Prostate gland (tissue), 2 donors: ENCODE data around the gene NPDC1. TPM values are rescaled to one million over a fixed set of nuclear protein-coding genes. Genes with fewer than 3 reads are reported as not detected.

ENCODE experiments used
- DNase-seq: peaks from one replicate; pipeline ENCODE4 v3.0.0-alpha.2; 2019; ENCODE audit warnings: low spot score
- H3K27ac ChIP-seq, 2 donors: fragments of 200-600 bp; sonication (generic); 2 replicates each; pipeline ENCODE4 v1.5.1; 2017 to 2019
- H3K27me3 ChIP-seq: fragments of 200-600 bp; sonication (generic); replicated peaks from 2 replicates; pipeline ENCODE4 v1.5.1; 2019; ENCODE audit not compliant: insufficient read depth
- H3K36me3 ChIP-seq, 2 donors: fragments of 200-600 bp; sonication (generic); 1 replicate in 1 of 2; 2 replicates in 1 of 2; pipeline versions ENCODE4 v1.5.1 to v1.8.1; 2017 to 2019
- H3K4me1 ChIP-seq: fragments of 200-600 bp; sonication (generic); replicated peaks from 2 replicates; pipeline ENCODE4 v1.5.1; 2019
- H3K4me3 ChIP-seq, 2 donors: fragments of 200-600 bp; sonication (generic); 2 replicates each; pipeline ENCODE4 v1.5.1; 2017 to 2019
- H3K9me3 ChIP-seq: fragments of 200-600 bp; sonication (generic); 2 replicates; pipeline ENCODE4 v1.5.1; 2017
- POLR2A ChIP-seq: fragments of 450-650 bp; IDR thresholded peaks from one replicate; pipeline ENCODE4 v1.6.1; 2016; ENCODE audit warnings: antibody characterized with exemption, mild to moderate bottlenecking
- POLR2AphosphoS5 ChIP-seq: sonication (generic); formaldehyde crosslinking; IDR thresholded peaks from one replicate; pipeline ENCODE4 v1.6.1; 2017; ENCODE audit warnings: antibody characterized with exemption
- WGBS: methylation state at CpG from one replicate; pipeline ENCODE4 v1.1.5; 2018; 5-methylcytosine and 5-hydroxymethylcytosine counted together
- intact Hi-C: fragments of 100-400 bp; cut with DNase I; formaldehyde crosslinking; loops from one replicate; pipeline ENCODE4 v1.14.2; 2022
- total RNA-seq, 2 donors: library from RNA; depleted of rRNA; stranded (reverse); fragments of >200 nt; gene quantifications; one replicate each; pipeline ENCODE4 v1.1.0, GENCODE V29; 2016
- TF ChIP-seq, protein P1 (sequence below), 4 experiments: fragments of 200-600 bp in 2 of 4; fragments of 450-650 bp in 2 of 4; sonication (generic) in 2 of 4; IDR thresholded peaks; 1 replicate in 3 of 4; 2 replicates in 1 of 4; pipeline ENCODE4 v1.5.1; 2016 to 2019; ENCODE audit warnings: antibody characterized with exemption in 4 of 4, mild to moderate bottlenecking in 2 of 4, moderate library complexity in 2 of 4

Gene NPDC1, protein sequence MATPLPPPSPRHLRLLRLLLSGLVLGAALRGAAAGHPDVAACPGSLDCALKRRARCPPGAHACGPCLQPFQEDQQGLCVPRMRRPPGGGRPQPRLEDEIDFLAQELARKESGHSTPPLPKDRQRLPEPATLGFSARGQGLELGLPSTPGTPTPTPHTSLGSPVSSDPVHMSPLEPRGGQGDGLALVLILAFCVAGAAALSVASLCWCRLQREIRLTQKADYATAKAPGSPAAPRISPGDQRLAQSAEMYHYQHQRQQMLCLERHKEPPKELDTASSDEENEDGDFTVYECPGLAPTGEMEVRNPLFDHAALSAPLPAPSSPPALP
- total RNA-seq: 100 to 1,000 TPM; 384 to 427 TPM

DNA sequence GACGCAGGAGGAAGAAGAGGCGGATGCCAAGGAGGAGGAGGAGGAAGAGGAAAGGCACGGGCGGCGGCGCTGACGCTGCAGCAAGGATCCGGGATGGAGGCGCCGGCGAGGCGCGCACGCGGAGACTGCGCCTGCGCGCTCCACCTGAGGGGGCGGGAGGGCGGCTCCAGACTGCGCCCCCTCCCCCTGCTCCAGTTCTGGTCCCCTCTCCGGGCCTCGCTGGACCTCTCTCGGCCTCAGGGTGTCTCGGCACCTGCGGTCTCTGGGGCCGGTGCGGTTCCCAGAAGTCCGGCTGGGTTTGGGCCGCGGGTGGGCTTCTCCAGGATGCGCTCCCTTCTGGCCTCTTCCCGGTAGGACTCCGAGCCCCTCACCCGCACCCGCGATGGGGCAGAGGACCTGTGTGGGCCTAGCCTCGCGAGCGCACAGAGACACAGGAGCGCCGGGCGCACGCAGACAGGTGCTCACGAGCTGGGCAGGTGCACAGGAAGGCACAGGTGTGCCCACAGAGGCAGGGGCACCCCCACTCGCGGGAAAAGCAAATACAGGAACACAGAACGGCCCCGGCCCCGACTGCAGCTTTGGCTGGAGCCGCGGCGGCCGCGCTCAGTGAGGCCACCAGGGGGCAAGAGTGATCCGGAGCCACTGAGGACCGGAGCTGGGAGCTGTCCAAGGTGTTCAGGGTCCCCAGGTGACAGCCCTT, at the start of gene NPDC1:
Gene NPDC1, minus strand, starts transcription at position 90 of the 700 bp plus-strand sequence. CDS start 188 bp downstream, outside the sequence.
- H3K27ac ChIP-seq: peak within 1 kb of the TSS; percentile 85 to 87
- intact Hi-C loops: no loop called here
- peak; percentile 84 for DNase-seq
- H3K36me3 ChIP-seq: no peaks in the 10 kb centered on the region
- peak within 1 kb of the TSS; percentile 53 to 58 for H3K4me3 ChIP-seq
- no peaks in the 10 kb centered on the region for H3K9me3 ChIP-seq
- TF ChIP-seq POLR2AphosphoS5: peak; percentile 69
- TF ChIP-seq, protein P1, sequence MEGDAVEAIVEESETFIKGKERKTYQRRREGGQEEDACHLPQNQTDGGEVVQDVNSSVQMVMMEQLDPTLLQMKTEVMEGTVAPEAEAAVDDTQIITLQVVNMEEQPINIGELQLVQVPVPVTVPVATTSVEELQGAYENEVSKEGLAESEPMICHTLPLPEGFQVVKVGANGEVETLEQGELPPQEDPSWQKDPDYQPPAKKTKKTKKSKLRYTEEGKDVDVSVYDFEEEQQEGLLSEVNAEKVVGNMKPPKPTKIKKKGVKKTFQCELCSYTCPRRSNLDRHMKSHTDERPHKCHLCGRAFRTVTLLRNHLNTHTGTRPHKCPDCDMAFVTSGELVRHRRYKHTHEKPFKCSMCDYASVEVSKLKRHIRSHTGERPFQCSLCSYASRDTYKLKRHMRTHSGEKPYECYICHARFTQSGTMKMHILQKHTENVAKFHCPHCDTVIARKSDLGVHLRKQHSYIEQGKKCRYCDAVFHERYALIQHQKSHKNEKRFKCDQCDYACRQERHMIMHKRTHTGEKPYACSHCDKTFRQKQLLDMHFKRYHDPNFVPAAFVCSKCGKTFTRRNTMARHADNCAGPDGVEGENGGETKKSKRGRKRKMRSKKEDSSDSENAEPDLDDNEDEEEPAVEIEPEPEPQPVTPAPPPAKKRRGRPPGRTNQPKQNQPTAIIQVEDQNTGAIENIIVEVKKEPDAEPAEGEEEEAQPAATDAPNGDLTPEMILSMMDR (IDR thresholded peaks at IDR 0.05): peak; percentile 79 to 93 (median 87)
- no peak for TF ChIP-seq POLR2A
- H3K27me3 ChIP-seq: no peaks in the 10 kb centered on the region
- H3K4me1 ChIP-seq: peaks cover 45% of the 10 kb centered on the region
- 0% methylated on average over 56 of the region's 57 CpGs for WGBS

DNA sequence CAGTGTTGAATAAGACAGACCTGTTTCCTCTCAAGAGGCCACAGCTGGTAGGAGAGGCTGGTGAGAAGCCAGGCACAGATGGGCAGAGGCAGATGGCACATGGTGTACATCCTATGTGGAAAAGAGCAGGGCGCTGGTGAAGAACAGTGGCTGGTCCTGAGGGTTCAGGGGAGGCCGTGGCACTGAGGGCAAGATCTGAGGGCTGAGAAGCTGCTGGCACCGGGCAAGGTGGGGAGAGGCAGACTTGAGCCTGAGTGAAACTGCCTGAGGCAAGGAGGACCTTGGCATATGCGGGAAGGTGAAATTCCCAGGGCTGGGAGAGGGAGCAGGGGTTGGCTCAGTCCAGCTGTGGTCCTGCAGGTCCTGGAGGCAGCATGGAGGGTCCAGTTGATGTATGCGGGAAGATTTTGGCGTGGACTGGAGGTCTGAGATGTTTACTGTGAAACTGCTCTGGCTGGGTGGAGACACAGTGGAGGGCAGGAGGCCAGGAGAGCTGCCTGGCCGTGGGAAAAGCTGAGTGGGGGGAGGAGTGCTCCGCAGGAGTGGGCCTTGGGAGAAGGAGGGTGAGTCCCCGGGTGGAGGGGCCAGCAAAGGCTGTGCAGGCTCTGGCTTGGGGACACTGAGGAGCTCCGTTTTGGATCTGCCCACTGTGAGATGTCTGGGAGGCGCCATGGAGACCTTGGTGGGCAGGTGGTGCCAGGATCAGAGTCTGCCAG, 43.4 kb upstream of the NPDC1 start:
- DNase-seq: no peak
- no peak overlapping the region for H3K4me3 ChIP-seq
- intact Hi-C loops: no loop called here
- H3K9me3 ChIP-seq: no peaks in the 10 kb centered on the region
- H3K36me3 ChIP-seq: no peaks in the 10 kb centered on the region
- H3K27ac ChIP-seq: no peak overlapping the region
- 71% methylated on average over 11 of the region's 11 CpGs for WGBS
- H3K4me1 ChIP-seq: peaks cover 8% of the 10 kb centered on the region
- no peaks in the 10 kb centered on the region for H3K27me3 ChIP-seq
- TF ChIP-seq POLR2A (no peak), POLR2AphosphoS5 (no peak)
- TF ChIP-seq, protein P1 (IDR thresholded peaks at IDR 0.05): no peak

DNA sequence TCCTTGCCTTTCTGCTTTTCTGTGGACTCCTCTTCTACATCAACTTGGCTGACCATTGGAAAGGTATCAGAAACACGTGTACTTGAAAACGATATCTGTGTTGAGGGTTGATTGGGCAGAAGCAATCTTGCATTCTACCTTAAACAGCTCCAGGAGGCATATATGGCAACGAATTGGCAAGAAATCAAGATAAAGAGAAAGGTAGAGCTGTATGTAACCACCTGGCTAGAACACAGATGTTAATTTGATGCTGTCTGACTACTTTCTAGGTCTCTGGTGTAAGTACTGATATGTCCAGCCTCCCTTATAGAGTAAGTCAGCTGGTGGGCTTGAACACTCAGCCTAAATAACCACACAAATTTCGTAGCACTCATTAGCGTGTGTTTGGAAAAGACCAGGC, 42.1 kb upstream of the NPDC1 start:
- Histone ChIP-seq H3K36me3 (no peaks in the 10 kb centered on the region), H3K27me3 (no peaks in the 10 kb centered on the region), H3K4me3 (no peak overlapping the region), H3K27ac (no peak overlapping the region), H3K9me3 (no peaks in the 10 kb centered on the region), H3K4me1 (peaks cover 8% of the 10 kb centered on the region)
- intact Hi-C loops: no loop called here
- no peak for DNase-seq
- TF ChIP-seq POLR2AphosphoS5 (no peak), POLR2A (no peak)
- TF ChIP-seq, protein P1 (IDR thresholded peaks at IDR 0.05): no peak
- 83% methylated on average over 5 of the region's 5 CpGs for WGBS

DNA sequence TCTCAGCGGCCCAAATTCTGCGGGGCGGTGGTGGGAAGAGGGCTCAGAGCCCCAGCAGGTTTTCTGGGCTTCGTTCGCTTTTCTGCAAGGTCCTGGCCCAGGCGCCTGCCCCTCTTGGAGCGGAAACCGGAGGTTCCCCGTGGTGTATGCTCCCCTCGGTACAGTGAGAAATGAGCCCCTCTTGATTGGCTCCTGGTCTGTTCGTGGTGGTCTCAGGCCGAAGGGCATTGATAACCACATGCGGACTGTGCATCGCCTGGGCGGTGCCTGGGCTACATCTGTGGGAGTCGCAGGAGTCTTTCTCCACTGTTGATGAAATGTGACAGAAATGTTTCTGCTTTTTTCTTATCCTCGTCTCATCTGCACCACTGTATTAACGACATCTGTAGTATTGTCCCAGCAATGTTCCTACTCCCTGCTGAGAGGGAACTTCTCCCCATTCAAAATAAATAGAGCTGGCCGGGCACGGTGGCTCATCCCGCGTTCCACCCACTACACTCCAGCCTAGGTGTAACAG, 41.5 kb upstream of the NPDC1 start:
- no peaks in the 10 kb centered on the region for H3K36me3 ChIP-seq
- H3K27ac ChIP-seq: peak overlapping the region; percentile 91 to 92
- no peaks in the 10 kb centered on the region for H3K27me3 ChIP-seq
- intact Hi-C loops: no loop called here
- no peaks in the 10 kb centered on the region for H3K9me3 ChIP-seq
- no peak for DNase-seq
- H3K4me1 ChIP-seq: peaks cover 8% of the 10 kb centered on the region
- 7% methylated on average over 22 of the region's 22 CpGs for WGBS
- peak overlapping the region; percentile 81 to 89 for H3K4me3 ChIP-seq
- TF ChIP-seq, protein P1 (IDR thresholded peaks at IDR 0.05): no peak
- TF ChIP-seq POLR2A (no peak), POLR2AphosphoS5 (no peak)
